ENCODE measurements around the gene DHX8.

DHX8 gene

GRCh38 chr17:43562679-43563599 is 79.2 kb downstream of the DHX8 start:
- DNase-seq: peak; percentile 20
- in situ Hi-C loops (cut with MboI; ENCODE audit: low pct_unique_long_range_greater_than_20kb, low sequenced_read_pairs): no loop called here

- no peak for DNase-seq
- in situ Hi-C loops (cut with MboI; ENCODE audit: low pct_unique_long_range_greater_than_20kb, low sequenced_read_pairs): no loop called here
These were observed 80.1 kb downstream of the DHX8 start for GRCh38 chr17:43563600-43564594.

GRCh38 chr17:43568506-43569082 is 84.8 kb downstream of the DHX8 start:
- no peak for DNase-seq
- in situ Hi-C loops (cut with MboI; ENCODE audit: low pct_unique_long_range_greater_than_20kb, low sequenced_read_pairs): no loop called here

- in situ Hi-C loops (cut with MboI; ENCODE audit: low pct_unique_long_range_greater_than_20kb, low sequenced_read_pairs): loop anchor here (10.0 kb wide), 1 partner anchor 194 kb away; no protein-coding TSS in a partner anchor
- no peak for DNase-seq
These were observed 86.7 kb downstream of the DHX8 start for GRCh38 chr17:43570518-43570928.

GRCh38 chr17:43572368-43572980 is 88.7 kb downstream of the DHX8 start:
- DNase-seq: no peak
- in situ Hi-C loops (cut with MboI; ENCODE audit: low pct_unique_long_range_greater_than_20kb, low sequenced_read_pairs): loop anchor here (10.0 kb wide), 1 partner anchor 192 kb away; no protein-coding TSS in a partner anchor

- no peak for DNase-seq
- in situ Hi-C loops (cut with MboI; ENCODE audit: low pct_unique_long_range_greater_than_20kb, low sequenced_read_pairs): loop anchor here (10.0 kb wide), 1 partner anchor 191 kb away; no protein-coding TSS in a partner anchor
These were observed 90.0 kb downstream of the DHX8 start for GRCh38 chr17:43573579-43574321.

- in situ Hi-C loops (cut with MboI; ENCODE audit: low pct_unique_long_range_greater_than_20kb, low sequenced_read_pairs): loop anchor here (10.0 kb wide), 1 partner anchor 190 kb away; no protein-coding TSS in a partner anchor
- no peak for DNase-seq
These were observed 90.6 kb downstream of the DHX8 start for GRCh38 chr17:43574348-43574747.

- DNase-seq: no peak
- in situ Hi-C loops (cut with MboI; ENCODE audit: low pct_unique_long_range_greater_than_20kb, low sequenced_read_pairs): loop anchor here (10.0 kb wide), 1 partner anchor 190 kb away; no protein-coding TSS in a partner anchor
These were observed 91.2 kb downstream of the DHX8 start for GRCh38 chr17:43574896-43575525.
